Upper lobe of left lung (tissue), 6 donors: ENCODE measurements around the gene FALEC. TPM values are rescaled to one million over a fixed set of nuclear protein-coding genes. Genes with fewer than 3 reads are reported as not detected.
A peak's percentile ranks its signal among the peaks of the same experiment; 100 is the strongest.
"Not testable (repeated sequence)": the region's sequence is repeated elsewhere in the genome, so short reads cannot be mapped to it uniquely, and the experiment has no call there.

Experiments used
- ATAC-seq, 2 donors: fragments of 200-7000 bp; cut with Tn5 transposase; one replicate each; pipeline ENCODE4 v1.9.1; 2022; ENCODE audit warnings: mild to moderate bottlenecking in 2 of 2, moderate library complexity in 2 of 2; ENCODE audit not compliant: low FRiP score in 2 of 2
- DNase-seq, 2 donors: peaks; one replicate each; pipeline ENCODE4 v3.0.0-alpha.2; 2019 to 2020
- H3K27ac ChIP-seq, 4 donors: fragments of 200-600 bp; sonication (generic); one replicate each; pipeline ENCODE4 v1.5.1; 2016 to 2019
- H3K27me3 ChIP-seq, 4 donors: fragments of 200-600 bp; sonication (generic); one replicate each; pipeline ENCODE4 v1.5.1; 2017 to 2019
- H3K36me3 ChIP-seq, 4 donors: fragments of 200-600 bp; sonication (generic); one replicate each; pipeline ENCODE4 v1.5.1; 2016 to 2019
- H3K4me1 ChIP-seq, 4 donors: fragments of 200-600 bp; sonication (generic); one replicate each; pipeline ENCODE4 v1.5.1; 2018 to 2019
- H3K4me3 ChIP-seq, 4 donors: fragments of 200-600 bp; sonication (generic); one replicate each; pipeline ENCODE4 v1.5.1; 2017 to 2019; ENCODE audit warnings: mild to moderate bottlenecking in 2 of 4, moderate library complexity in 1 of 4
- H3K9me3 ChIP-seq, 4 donors: fragments of 200-600 bp; sonication (generic); one replicate each; pipeline ENCODE4 v1.5.1; 2018 to 2019
- CTCF ChIP-seq, 6 experiments: fragments of 450-650 bp in 4 of 6; fragments of 200-600 bp in 2 of 6; sonication (generic) in 2 of 6; IDR thresholded peaks; one replicate each; pipeline ENCODE4 v1.5.1; 2016 to 2019; ENCODE audit warnings: antibody characterized with exemption in 6 of 6
- EP300 ChIP-seq, 4 donors: sonication (generic); formaldehyde crosslinking; IDR thresholded peaks; one replicate each; pipeline ENCODE4 v1.5.1; 2017; ENCODE audit warnings: antibody characterized with exemption in 4 of 4, control low read depth in 2 of 4
- POLR2A ChIP-seq, 4 donors: fragments of 450-650 bp; IDR thresholded peaks; one replicate each; pipeline ENCODE4 v1.5.1; 2016 to 2017; ENCODE audit warnings: antibody characterized with exemption in 4 of 4, mild to moderate bottlenecking in 2 of 4
- POLR2AphosphoS5 ChIP-seq, 2 donors: sonication (generic); formaldehyde crosslinking; IDR thresholded peaks; one replicate each; pipeline ENCODE4 v1.5.1; 2017; ENCODE audit warnings: antibody characterized with exemption in 2 of 2
- WGBS, 2 donors: methylation state at CpG; one replicate each; pipeline ENCODE4 v1.1.5; 2017 to 2018; 5-methylcytosine and 5-hydroxymethylcytosine counted together
- total RNA-seq, 6 donors: library from RNA; depleted of rRNA in 4 of 6; stranded (reverse); fragments of >200 nt in 4 of 6; gene quantifications; one replicate each; pipeline versions ENCODE4 v1.1.0 to v1.2.1, GENCODE V29; 2016 to 2021
- donor health status: DM: no; HTN: no; CAD: no; lungs with moderate emphysema.
- donor health status: DM: no; HTN: yes; CAD: no; lungs with severe emphysema.

FALEC gene
- total RNA-seq, 6 donors from 2014 or later = 4.2 TPM; not detected in 5

DNA sequence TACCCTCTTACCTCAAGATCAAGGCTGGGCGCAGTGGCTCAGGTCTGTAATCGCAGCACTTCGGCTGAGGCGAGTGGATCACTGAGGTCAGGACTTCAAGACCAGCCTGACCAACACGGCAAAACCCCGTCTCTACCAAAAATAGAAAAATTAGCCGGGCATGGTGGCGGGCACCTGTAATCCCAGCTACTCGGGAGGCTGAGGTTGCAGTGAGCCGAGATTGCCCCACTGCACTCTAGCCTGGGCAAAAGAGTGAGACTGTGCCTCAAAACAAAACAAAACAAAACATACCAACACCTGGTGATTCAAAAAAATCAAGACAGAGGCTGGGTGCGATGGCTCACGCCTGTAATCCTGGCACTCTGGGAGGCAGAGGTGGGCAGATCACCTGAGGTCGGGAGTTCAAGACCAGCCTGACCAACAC lies 58.1 kb downstream of the FALEC start:
- DNase-seq, H3K27me3 ChIP-seq, ATAC-seq, H3K9me3 ChIP-seq: not testable (repeated sequence)
- H3K27ac ChIP-seq = peak overlapping the region; percentile 98 to 100 (median 99)
- H3K4me1 ChIP-seq = peaks cover 65 to 74% (median 71%) of the 10 kb centered on the region in 4 donors
- TF ChIP-seq POLR2AphosphoS5 (IDR thresholded peaks at IDR 0.05) (peak in 1 of 2 donors; percentile 45), POLR2A (IDR thresholded peaks at IDR 0.05) (peak in 2 of 4 donors; percentile 22 to 36)
- 64 to 86% methylated on average over 12 to 13 of the region's 13 CpGs for WGBS, 2 donors
- peak overlapping the region in 3 of 4 donors; percentile 61 to 93 (median 83) for H3K4me3 ChIP-seq
- H3K36me3 ChIP-seq = peaks cover 35 to 83% (median 57%) of the 10 kb centered on the region in 4 donors

DNA sequence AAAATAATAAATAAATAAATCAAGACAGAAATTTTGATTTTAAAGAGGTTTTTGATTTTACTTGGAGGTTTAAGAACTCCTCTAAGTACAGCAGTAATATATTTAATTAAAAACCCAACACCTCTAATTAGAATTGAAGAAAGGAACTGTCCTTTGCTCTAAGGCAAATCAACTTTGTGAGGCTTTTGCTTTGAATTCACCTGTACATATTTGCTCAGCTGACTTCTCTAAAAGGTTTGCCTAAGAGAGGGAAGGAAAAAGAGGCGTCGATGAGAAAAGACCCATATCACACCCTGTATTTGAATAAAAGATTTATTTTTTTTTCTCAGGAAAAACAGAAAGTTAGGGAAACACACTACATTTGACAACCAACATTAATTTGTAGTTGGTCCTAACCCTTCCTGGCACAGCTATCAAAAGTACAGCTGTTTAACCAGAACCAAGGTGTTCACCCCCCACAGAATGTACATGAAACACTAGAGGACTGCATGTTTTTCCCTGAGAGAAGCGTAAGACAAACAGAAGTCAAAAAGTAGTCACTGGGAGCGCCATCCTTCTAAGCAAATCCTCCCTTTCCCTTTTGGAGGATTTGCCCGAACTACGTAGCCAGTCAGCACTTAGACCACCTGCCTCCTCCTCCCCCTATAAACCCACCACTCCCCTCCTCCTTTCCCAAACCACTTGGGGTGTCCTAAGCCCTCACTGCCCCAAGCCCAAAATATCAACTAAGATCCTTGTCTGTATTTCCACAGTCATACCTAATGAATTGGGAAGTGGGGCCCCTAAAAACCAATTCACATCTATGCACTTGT lies 58.9 kb downstream of the FALEC start:
- Histone ChIP-seq H3K27me3 (no peaks in the 10 kb centered on the region), H3K27ac (peak overlapping the region; percentile 98 to 100 (median 99)), H3K9me3 (no peaks in the 10 kb centered on the region), H3K4me1 (peaks cover 57 to 66% (median 63%) of the 10 kb centered on the region in 4 donors), H3K36me3 (peaks cover 35 to 87% (median 57%) of the 10 kb centered on the region in 4 donors), H3K4me3 (peak overlapping the region; percentile 61 to 97 (median 88))
- TF ChIP-seq POLR2A (IDR thresholded peaks at IDR 0.05) (peak in 1 of 4 donors; percentile 23), CTCF (IDR thresholded peaks at IDR 0.05) (no peak), EP300 (IDR thresholded peaks at IDR 0.05) (no peak), POLR2AphosphoS5 (IDR thresholded peaks at IDR 0.05) (peak in 1 of 2 donors; percentile 28)
- no peak for DNase-seq
- WGBS, 2 donors = 33 to 42% methylated on average over 6 of the region's 6 CpGs
- no peak for ATAC-seq

GRCh38 chr1:150575072-150575489 lies 59.5 kb downstream of the FALEC start:
- WGBS, 2 donors = 24 to 36% methylated on average over 4 of the region's 4 CpGs
- Histone ChIP-seq H3K27me3 (no peaks in the 10 kb centered on the region), H3K4me1 (peaks cover 53 to 63% (median 59%) of the 10 kb centered on the region in 4 donors), H3K9me3 (no peaks in the 10 kb centered on the region), H3K36me3 (peaks cover 35 to 83% (median 57%) of the 10 kb centered on the region in 4 donors), H3K4me3 (peak overlapping the region; percentile 61 to 97 (median 88)), H3K27ac (peak overlapping the region; percentile 98 to 100 (median 99))
- no peak for DNase-seq
- ATAC-seq = no peak
- TF ChIP-seq CTCF (IDR thresholded peaks at IDR 0.05) (no peak), POLR2A (IDR thresholded peaks at IDR 0.05) (peak in 1 of 4 donors; percentile 9), EP300 (IDR thresholded peaks at IDR 0.05) (no peak), POLR2AphosphoS5 (IDR thresholded peaks at IDR 0.05) (no peak)

DNA sequence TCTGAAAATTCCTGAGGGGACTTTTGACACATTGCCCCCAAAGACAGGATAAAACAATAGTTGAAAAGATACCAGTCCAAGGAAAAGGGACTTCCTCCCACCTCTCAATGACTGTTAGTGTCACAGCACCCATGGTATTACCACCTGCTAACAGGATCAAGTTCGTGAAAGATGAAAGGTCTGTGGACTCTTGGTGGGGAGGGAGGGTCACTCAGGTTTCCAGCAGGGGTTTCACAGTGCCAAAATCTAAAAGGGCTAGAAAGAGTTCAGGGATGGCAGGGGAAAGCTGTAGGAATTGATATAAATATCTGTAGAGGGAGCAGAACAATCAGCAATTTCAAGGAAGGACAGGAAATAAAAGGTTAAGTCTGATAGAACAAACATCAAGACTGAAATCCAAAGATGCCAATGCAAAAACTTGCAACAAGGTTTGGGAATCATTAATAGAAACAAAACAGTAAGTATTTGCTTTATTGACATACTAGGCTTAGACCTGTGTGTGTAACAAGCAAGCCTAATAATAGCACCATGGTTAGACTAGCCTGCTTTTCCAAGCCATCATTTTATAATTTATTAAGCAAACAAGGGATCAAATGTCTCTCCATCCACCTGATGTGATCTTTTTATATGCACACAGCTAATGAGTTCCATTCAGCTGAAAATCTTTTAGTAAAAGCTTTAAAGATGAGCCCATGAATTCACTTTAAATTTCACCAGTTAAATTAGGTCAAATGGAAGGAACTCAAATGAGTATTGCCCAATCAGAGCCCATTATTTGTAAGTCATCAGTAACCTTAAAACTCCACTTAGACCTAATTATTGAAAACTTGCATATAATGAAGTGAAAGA lies 60.2 kb downstream of the FALEC start:
- Histone ChIP-seq H3K4me3 (peak overlapping the region; percentile 61 to 97 (median 88)), H3K27ac (peak overlapping the region; percentile 98 to 100 (median 99)), H3K36me3 (peaks cover 35 to 77% (median 56%) of the 10 kb centered on the region in 4 donors), H3K27me3 (no peaks in the 10 kb centered on the region), H3K4me1 (peaks cover 51 to 62% (median 57%) of the 10 kb centered on the region in 4 donors), H3K9me3 (no peaks in the 10 kb centered on the region)
- no peak for TF ChIP-seq EP300 (IDR thresholded peaks at IDR 0.05)
- TF ChIP-seq POLR2A (IDR thresholded peaks at IDR 0.05) = peak in 2 of 4 donors; percentile 12 to 19
- peak in 1 of 2 donors; percentile 3 for TF ChIP-seq POLR2AphosphoS5 (IDR thresholded peaks at IDR 0.05)
- no peak for TF ChIP-seq CTCF (IDR thresholded peaks at IDR 0.05)
- WGBS, 2 donors = 25 to 26% methylated on average over 1 of the region's 1 CpG
- no peak for ATAC-seq
- no peak for DNase-seq

- ATAC-seq = no peak
- Histone ChIP-seq H3K36me3 (peaks cover 35 to 71% (median 51%) of the 10 kb centered on the region in 4 donors), H3K4me1 (peaks cover 45 to 56% (median 53%) of the 10 kb centered on the region in 4 donors), H3K27ac (peak overlapping the region; percentile 98 to 100 (median 99)), H3K9me3 (no peaks in the 10 kb centered on the region), H3K4me3 (peak overlapping the region; percentile 61 to 97 (median 88)), H3K27me3 (no peaks in the 10 kb centered on the region)
- TF ChIP-seq POLR2A (IDR thresholded peaks at IDR 0.05) (no peak), EP300 (IDR thresholded peaks at IDR 0.05) (no peak), CTCF (IDR thresholded peaks at IDR 0.05) (no peak), POLR2AphosphoS5 (IDR thresholded peaks at IDR 0.05) (no peak)
- WGBS, 2 donors = 0 to 4% methylated on average over 4 of the region's 4 CpGs
- no peak for DNase-seq
Measured at GRCh38 chr1:150576367-150576711, 60.8 kb downstream of the FALEC start.
